ENCODE data around the gene DUSP21.
"Not testable (repeated sequence)": the region's sequence is repeated elsewhere in the genome, so short reads cannot be mapped to it uniquely, and the experiment has no call there.

Gene DUSP21

GRCh38 chrX:44828008-44828605 is 15.7 kb upstream of the DUSP21 start:
- in situ Hi-C loops (cut with MboI; ENCODE audit: low sequenced_read_pairs, unreplicated experiment) = no loop called here
- DNase-seq (ENCODE audit: low spot score) = no peak
- no peak for TF ChIP-seq CTCF (IDR thresholded peaks at IDR 0.05; ENCODE audit: borderline replicate concordance, control extremely low read depth, extremely low read depth, insufficient read depth, missing control alignments)

GRCh38 chrX:44829832-44830231 is 14.0 kb upstream of the DUSP21 start:
- no peak for DNase-seq (ENCODE audit: low spot score)
- TF ChIP-seq CTCF (IDR thresholded peaks at IDR 0.05; ENCODE audit: borderline replicate concordance, control extremely low read depth, extremely low read depth, insufficient read depth, missing control alignments) = no peak
- in situ Hi-C loops (cut with MboI; ENCODE audit: low sequenced_read_pairs, unreplicated experiment) = no loop called here

- no peak for DNase-seq (ENCODE audit: low spot score)
- TF ChIP-seq CTCF (IDR thresholded peaks at IDR 0.05; ENCODE audit: borderline replicate concordance, control extremely low read depth, extremely low read depth, insufficient read depth, missing control alignments) = no peak
- in situ Hi-C loops (cut with MboI; ENCODE audit: low sequenced_read_pairs, unreplicated experiment) = no loop called here
Measured at GRCh38 chrX:44842550-44843317, 1.1 kb upstream of the DUSP21 start.

GRCh38 chrX:44843318-44843702 is 511 bp upstream of the DUSP21 start:
- in situ Hi-C loops (cut with MboI; ENCODE audit: low sequenced_read_pairs, unreplicated experiment) = no loop called here
- DNase-seq (ENCODE audit: low spot score) = no peak
- no peak for TF ChIP-seq CTCF (IDR thresholded peaks at IDR 0.05; ENCODE audit: borderline replicate concordance, control extremely low read depth, extremely low read depth, insufficient read depth, missing control alignments)

GRCh38 chrX:44844204-44844603 is 383 bp downstream of the DUSP21 start:
- no peak for TF ChIP-seq CTCF (IDR thresholded peaks at IDR 0.05; ENCODE audit: borderline replicate concordance, control extremely low read depth, extremely low read depth, insufficient read depth, missing control alignments)
- in situ Hi-C loops (cut with MboI; ENCODE audit: low sequenced_read_pairs, unreplicated experiment) = no loop called here
- DNase-seq (ENCODE audit: low spot score) = no peak

GRCh38 chrX:44850891-44851290 is 7.1 kb downstream of the DUSP21 start:
- in situ Hi-C loops (cut with MboI; ENCODE audit: low sequenced_read_pairs, unreplicated experiment); DNase-seq (ENCODE audit: low spot score): not testable (repeated sequence)

GRCh38 chrX:44871114-44871645 is 27.4 kb downstream of the DUSP21 start:
- in situ Hi-C loops (cut with MboI; ENCODE audit: low sequenced_read_pairs, unreplicated experiment) = no loop called here
- DNase-seq (ENCODE audit: low spot score) = no peak
- TF ChIP-seq CTCF (IDR thresholded peaks at IDR 0.05; ENCODE audit: borderline replicate concordance, control extremely low read depth, extremely low read depth, insufficient read depth, missing control alignments) = no peak
